Peyer's patch (tissue), 4 donors: Measurements from ENCODE around the gene AUTS2.

Experiments used
- POLR2A ChIP-seq, 2 donors: fragments of 450-650 bp; IDR thresholded peaks; one replicate each; pipeline ENCODE4 v1.5.1; 2017; ENCODE audit warnings: antibody characterized with exemption in 2 of 2, mild to moderate bottlenecking in 2 of 2, moderate library complexity in 2 of 2
- TF ChIP-seq, protein P1 (sequence below), 6 experiments: fragments of 450-650 bp in 4 of 6; fragments of 200-600 bp in 2 of 6; sonication (generic) in 1 of 6; IDR thresholded peaks; one replicate each; pipeline ENCODE4 v1.5.1; 2017 to 2019; ENCODE audit warnings: antibody characterized with exemption in 6 of 6, mild to moderate bottlenecking in 3 of 6, moderate library complexity in 1 of 6

DNA sequence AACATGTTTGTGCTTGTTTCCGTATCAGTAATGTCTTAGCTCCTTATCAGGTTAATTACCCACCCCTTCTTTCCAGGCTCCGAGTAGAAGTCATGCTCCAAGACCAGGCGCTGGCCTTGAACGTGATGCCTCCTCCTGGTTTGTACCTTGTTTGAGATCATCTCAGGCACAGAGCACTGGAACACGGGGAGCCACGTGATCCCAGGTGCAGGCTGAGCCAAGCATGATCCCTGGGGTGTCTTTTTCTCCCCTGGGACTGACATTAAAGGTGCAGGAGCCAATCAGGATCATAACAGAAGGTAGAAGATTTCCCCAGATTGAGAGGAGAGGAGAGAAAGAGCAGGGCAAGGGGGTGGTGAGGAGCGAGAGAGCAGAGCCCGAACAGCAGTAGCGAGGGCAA is 907.6 kb downstream of the AUTS2 start:
- TF ChIP-seq, protein P1, sequence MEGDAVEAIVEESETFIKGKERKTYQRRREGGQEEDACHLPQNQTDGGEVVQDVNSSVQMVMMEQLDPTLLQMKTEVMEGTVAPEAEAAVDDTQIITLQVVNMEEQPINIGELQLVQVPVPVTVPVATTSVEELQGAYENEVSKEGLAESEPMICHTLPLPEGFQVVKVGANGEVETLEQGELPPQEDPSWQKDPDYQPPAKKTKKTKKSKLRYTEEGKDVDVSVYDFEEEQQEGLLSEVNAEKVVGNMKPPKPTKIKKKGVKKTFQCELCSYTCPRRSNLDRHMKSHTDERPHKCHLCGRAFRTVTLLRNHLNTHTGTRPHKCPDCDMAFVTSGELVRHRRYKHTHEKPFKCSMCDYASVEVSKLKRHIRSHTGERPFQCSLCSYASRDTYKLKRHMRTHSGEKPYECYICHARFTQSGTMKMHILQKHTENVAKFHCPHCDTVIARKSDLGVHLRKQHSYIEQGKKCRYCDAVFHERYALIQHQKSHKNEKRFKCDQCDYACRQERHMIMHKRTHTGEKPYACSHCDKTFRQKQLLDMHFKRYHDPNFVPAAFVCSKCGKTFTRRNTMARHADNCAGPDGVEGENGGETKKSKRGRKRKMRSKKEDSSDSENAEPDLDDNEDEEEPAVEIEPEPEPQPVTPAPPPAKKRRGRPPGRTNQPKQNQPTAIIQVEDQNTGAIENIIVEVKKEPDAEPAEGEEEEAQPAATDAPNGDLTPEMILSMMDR (IDR thresholded peaks at IDR 0.05), result no peak
- no peak for TF ChIP-seq POLR2A (IDR thresholded peaks at IDR 0.05)
